H9 (cell line): Measurements from ENCODE around the gene GPR89A. TPM values are rescaled to one million over a fixed set of nuclear protein-coding genes. Genes with fewer than 3 reads are reported as not detected.

Experiments used
- DNase-seq: peaks from one replicate; pipeline ENCODE4 v3.0.0-alpha.2; 2017
- H2AFZ ChIP-seq: one replicate; pipeline ENCODE4 v1.6.1; 2013; ENCODE audit warnings: mild to moderate bottlenecking, low read length, control low read depth, moderate library complexity
- H2AK5ac ChIP-seq: 2 replicates; pipeline ENCODE4 v1.6.1; 2013; ENCODE audit warnings: low read length, control low read depth, mixed read lengths; ENCODE audit not compliant: insufficient read length
- H2BK120ac ChIP-seq: one replicate; pipeline ENCODE4 v1.6.1; 2013; ENCODE audit warnings: low read depth, mild to moderate bottlenecking, low read length, control low read depth, inconsistent platforms; ENCODE audit not compliant: poor library complexity, severe bottlenecking
- H2BK12ac ChIP-seq: 2 replicates; pipeline ENCODE4 v1.6.1; 2013; ENCODE audit warnings: low read length, control low read depth, mixed read lengths, low read depth; ENCODE audit not compliant: insufficient read length
- H2BK15ac ChIP-seq: 2 replicates; pipeline ENCODE4 v1.6.1; 2013; ENCODE audit warnings: low read depth, low read length, control low read depth
- H2BK20ac ChIP-seq: one replicate; pipeline ENCODE4 v1.6.1; 2013; ENCODE audit warnings: low read depth, mild to moderate bottlenecking, low read length, control low read depth, inconsistent platforms; ENCODE audit not compliant: poor library complexity, severe bottlenecking
- H2BK5ac ChIP-seq: 2 replicates; pipeline ENCODE4 v1.6.1; 2013; ENCODE audit warnings: low read length, control low read depth, mixed read lengths; ENCODE audit not compliant: insufficient read length
- H3K14ac ChIP-seq: 2 replicates; pipeline ENCODE4 v1.6.1; 2013; ENCODE audit warnings: low read length, control low read depth; ENCODE audit not compliant: insufficient read depth
- H3K18ac ChIP-seq: 2 replicates; pipeline ENCODE4 v1.6.1; 2013; ENCODE audit warnings: low read depth, mild to moderate bottlenecking, mixed read lengths, low read length, control low read depth; ENCODE audit not compliant: insufficient read length
- H3K23ac ChIP-seq: 2 replicates; pipeline ENCODE4 v1.6.1; 2013; ENCODE audit warnings: low read length, control low read depth, mixed read lengths, low read depth; ENCODE audit not compliant: insufficient read length
- H3K23me2 ChIP-seq: 2 replicates; pipeline ENCODE4 v1.6.1; 2013; ENCODE audit warnings: low read depth, mild to moderate bottlenecking, mixed read lengths, low read length, control low read depth; ENCODE audit not compliant: insufficient read length, poor library complexity, severe bottlenecking
- H3K27ac ChIP-seq: 2 replicates; pipeline ENCODE4 v1.5.1; 2013; ENCODE audit warnings: low read length, control low read depth, mixed read lengths, low read depth; ENCODE audit not compliant: insufficient read length
- H3K27me3 ChIP-seq: 2 replicates; pipeline ENCODE4 v1.6.1; 2013; ENCODE audit warnings: low read length, control low read depth, inconsistent platforms; ENCODE audit not compliant: insufficient read depth
- H3K4ac ChIP-seq: 2 replicates; pipeline ENCODE4 v1.6.1; 2013; ENCODE audit warnings: low read depth, mild to moderate bottlenecking, control low read depth, inconsistent platforms, low read length, moderate library complexity
- H3K4me1 ChIP-seq: 2 replicates; pipeline ENCODE4 v1.6.1; 2013; ENCODE audit warnings: low read length, control low read depth, inconsistent platforms; ENCODE audit not compliant: insufficient read depth
- H3K4me2 ChIP-seq: 2 replicates; pipeline ENCODE4 v1.6.1; 2013; ENCODE audit warnings: low read length, control low read depth, mixed read lengths; ENCODE audit not compliant: insufficient read length, insufficient read depth
- H3K56ac ChIP-seq: 2 replicates; pipeline ENCODE4 v1.6.1; 2013; ENCODE audit warnings: low read depth, mild to moderate bottlenecking, mixed read lengths, low read length, control low read depth; ENCODE audit not compliant: insufficient read length
- H3K79me1 ChIP-seq: 2 replicates; pipeline ENCODE4 v1.6.1; 2013; ENCODE audit warnings: low read depth, mild to moderate bottlenecking, moderate library complexity, low read length, control low read depth, inconsistent platforms; ENCODE audit not compliant: insufficient read depth, poor library complexity, severe bottlenecking
- H3K79me2 ChIP-seq: 2 replicates; pipeline ENCODE4 v1.6.1; 2013; ENCODE audit warnings: low read length, control low read depth, inconsistent platforms; ENCODE audit not compliant: insufficient read depth
- H3K9ac ChIP-seq: 2 replicates; pipeline ENCODE4 v1.6.1; 2013; ENCODE audit warnings: low read length, control low read depth, mixed read lengths; ENCODE audit not compliant: insufficient read length; ENCODE audit errors: extremely low read depth
- H3K9me3 ChIP-seq: one replicate; pipeline ENCODE4 v1.6.1; 2013; ENCODE audit warnings: low read depth, low read length, inconsistent platforms; ENCODE audit not compliant: control insufficient read depth
- H3T11ph ChIP-seq: one replicate; pipeline ENCODE4 v1.6.1; 2013; ENCODE audit warnings: mild to moderate bottlenecking, low read length, control low read depth, inconsistent platforms
- H4K20me1 ChIP-seq: one replicate; pipeline ENCODE4 v1.6.1; 2013; ENCODE audit not compliant: control insufficient read depth, insufficient read length, insufficient read depth
- H4K5ac ChIP-seq: 2 replicates; pipeline ENCODE4 v1.6.1; 2013; ENCODE audit warnings: low read depth, mild to moderate bottlenecking, mixed read lengths, low read length, control low read depth; ENCODE audit not compliant: insufficient read length
- H4K8ac ChIP-seq: replicated peaks from 2 replicates; pipeline ENCODE4 v1.6.1; 2013; ENCODE audit warnings: low read length, control low read depth, mixed read lengths, low read depth; ENCODE audit not compliant: insufficient read length
- H4K91ac ChIP-seq: 2 replicates; pipeline ENCODE4 v1.6.1; 2013; ENCODE audit warnings: low read depth, mild to moderate bottlenecking, moderate library complexity, mixed read lengths, low read length, control low read depth; ENCODE audit not compliant: insufficient read length
- H3K27ac Mint-ChIP-seq, 3 experiments: 2 replicates in 2 of 3; 3 replicates in 1 of 3; pipeline ENCODE4 v1.8.0; 2020 to 2021; ENCODE audit warnings: mixed read lengths in 3 of 3, mild to moderate bottlenecking in 1 of 3, moderate library complexity in 1 of 3
- H3K27me3 Mint-ChIP-seq: 2 replicates; pipeline ENCODE4 v1.8.0; 2021; ENCODE audit warnings: low read depth, mild to moderate bottlenecking, moderate library complexity, mixed read lengths
- H3K36me3 Mint-ChIP-seq, 3 experiments: 2 replicates in 2 of 3; 3 replicates in 1 of 3; pipeline ENCODE4 v1.8.0; 2020 to 2021; ENCODE audit warnings: low read depth in 3 of 3, mixed read lengths in 3 of 3; ENCODE audit not compliant: insufficient read depth in 1 of 3
- H3K4me1 Mint-ChIP-seq, 2 experiments: 2 replicates each; pipeline ENCODE4 v1.8.0; 2020; ENCODE audit warnings: mixed read lengths in 2 of 2
- H3K4me3 Mint-ChIP-seq, 2 experiments: 2 replicates in 1 of 2; 3 replicates in 1 of 2; pipeline ENCODE4 v1.8.0; 2020 to 2021; ENCODE audit warnings: mild to moderate bottlenecking in 2 of 2, mixed read lengths in 2 of 2, moderate library complexity in 1 of 2
- H3K9me3 Mint-ChIP-seq, 2 experiments: 2 replicates in 1 of 2; 3 replicates in 1 of 2; pipeline ENCODE4 v1.8.0; 2020; ENCODE audit warnings: mild to moderate bottlenecking in 2 of 2, mixed read lengths in 2 of 2, moderate library complexity in 1 of 2
- WGBS: extraction: QIAGEN DNeasy Blood & Tissue Kit; methylation state at CpG from one replicate; pipeline ENCODE4 v1.1.7; 2013; ENCODE audit warnings: missing lambda C conversion rate, low lambda C conversion rate, mixed read lengths; ENCODE audit not compliant: insufficient read length; ENCODE audit errors: extremely low coverage; 5-methylcytosine and 5-hydroxymethylcytosine counted together
- total RNA-seq: library from RNA; stranded (reverse); gene quantifications from 2 replicates; pipeline ENCODE4 v1.2.1, GENCODE V29; 2021
- TF ChIP-seq, protein P1 (sequence below): fragments of 200-600 bp; sonication (generic); conservative IDR thresholded peaks from 3 replicates; pipeline ENCODE4 v1.8.0; 2021; ENCODE audit warnings: antibody characterized with exemption, mild to moderate bottlenecking

The GPR89A gene
- total RNA-seq, 1 experiment from 2014 or later = 30.1 TPM

DNA sequence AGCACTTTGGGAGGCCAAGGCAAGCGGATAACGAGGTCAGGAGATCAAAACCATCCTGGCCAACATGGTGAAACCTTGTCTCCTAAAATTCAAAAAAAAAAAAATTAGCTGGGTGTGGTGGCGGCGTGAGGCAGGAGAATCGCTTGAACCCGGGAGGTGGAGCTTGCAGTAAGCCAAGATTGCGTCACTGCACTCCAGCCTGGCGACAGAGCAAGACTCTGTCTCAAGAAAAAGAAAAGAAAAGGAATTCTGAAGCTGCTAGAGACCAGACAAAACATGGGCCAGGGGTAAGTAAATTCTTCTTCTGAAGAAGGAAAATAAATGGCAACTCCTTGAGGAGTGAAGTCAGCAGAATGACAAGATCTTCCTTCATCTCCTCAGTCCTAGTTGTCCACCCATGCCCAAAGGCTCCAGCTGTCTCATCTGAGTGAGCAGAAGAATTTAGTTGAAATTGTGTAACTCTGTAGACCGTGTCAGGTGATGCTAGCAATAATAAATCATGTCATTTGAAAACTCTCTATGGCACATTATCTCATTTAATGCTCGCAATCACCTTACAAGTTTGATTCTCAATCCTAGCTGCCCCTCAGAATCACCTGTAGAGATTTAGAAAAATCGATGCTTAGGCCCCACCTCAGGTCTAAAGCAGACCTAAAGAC lies 85.1 kb downstream of the GPR89A start:
- Histone ChIP-seq H3K23me2 (no peaks in the 10 kb centered on the region), H3K79me2 (no peaks in the 10 kb centered on the region), H2AK5ac (no peak overlapping the region), H2BK20ac (no peak overlapping the region), H2BK5ac (no peak overlapping the region), H3K79me1 (no peaks in the 10 kb centered on the region), H2AFZ (no peak overlapping the region), H3K27me3 (no peaks in the 10 kb centered on the region), H3K4me1 (0 out of 2 replicates have a peak, but pooled peaks cover 2% of the 10 kb centered on the region), H3T11ph (no peak overlapping the region), H4K20me1 (no peaks in the 10 kb centered on the region), H2BK120ac (no peak overlapping the region), H3K56ac (no peak overlapping the region), H3K9ac (no peak overlapping the region), H3K14ac (no peak overlapping the region), H3K9me3 (no peaks in the 10 kb centered on the region), H3K18ac (no peak overlapping the region), H4K5ac (no peak overlapping the region), H2BK12ac (no peak overlapping the region), H3K23ac (no peak overlapping the region), H3K4me2 (no peak overlapping the region), H4K8ac (no peak overlapping the region), H2BK15ac (no peak overlapping the region), H4K91ac (no peak overlapping the region), H3K4ac (no peak overlapping the region), H3K27ac (no peak overlapping the region)
- Mint-ChIP-seq H3K4me3 (no peak overlapping the region), H3K27me3 (peaks cover 12% of the 10 kb centered on the region), H3K9me3 (no peaks in the 10 kb centered on the region), H3K27ac (no peak overlapping the region), H3K36me3 (no peaks in the 10 kb centered on the region), H3K4me1 (peaks cover 12 to 17% of the 10 kb centered on the region in 2 experiments)
- WGBS = no CpG with 5 or more reads among the region's 11 CpGs
- DNase-seq = no peak
- TF ChIP-seq, protein P1, sequence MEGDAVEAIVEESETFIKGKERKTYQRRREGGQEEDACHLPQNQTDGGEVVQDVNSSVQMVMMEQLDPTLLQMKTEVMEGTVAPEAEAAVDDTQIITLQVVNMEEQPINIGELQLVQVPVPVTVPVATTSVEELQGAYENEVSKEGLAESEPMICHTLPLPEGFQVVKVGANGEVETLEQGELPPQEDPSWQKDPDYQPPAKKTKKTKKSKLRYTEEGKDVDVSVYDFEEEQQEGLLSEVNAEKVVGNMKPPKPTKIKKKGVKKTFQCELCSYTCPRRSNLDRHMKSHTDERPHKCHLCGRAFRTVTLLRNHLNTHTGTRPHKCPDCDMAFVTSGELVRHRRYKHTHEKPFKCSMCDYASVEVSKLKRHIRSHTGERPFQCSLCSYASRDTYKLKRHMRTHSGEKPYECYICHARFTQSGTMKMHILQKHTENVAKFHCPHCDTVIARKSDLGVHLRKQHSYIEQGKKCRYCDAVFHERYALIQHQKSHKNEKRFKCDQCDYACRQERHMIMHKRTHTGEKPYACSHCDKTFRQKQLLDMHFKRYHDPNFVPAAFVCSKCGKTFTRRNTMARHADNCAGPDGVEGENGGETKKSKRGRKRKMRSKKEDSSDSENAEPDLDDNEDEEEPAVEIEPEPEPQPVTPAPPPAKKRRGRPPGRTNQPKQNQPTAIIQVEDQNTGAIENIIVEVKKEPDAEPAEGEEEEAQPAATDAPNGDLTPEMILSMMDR = no peak
